ENCODE results near the gene JPT2. TPM values are rescaled to one million over a fixed set of nuclear protein-coding genes. Genes with fewer than 3 reads are reported as not detected.

JPT2 gene
- total RNA-seq, 1 donor from 2014 or later: 26.2 TPM

DNA sequence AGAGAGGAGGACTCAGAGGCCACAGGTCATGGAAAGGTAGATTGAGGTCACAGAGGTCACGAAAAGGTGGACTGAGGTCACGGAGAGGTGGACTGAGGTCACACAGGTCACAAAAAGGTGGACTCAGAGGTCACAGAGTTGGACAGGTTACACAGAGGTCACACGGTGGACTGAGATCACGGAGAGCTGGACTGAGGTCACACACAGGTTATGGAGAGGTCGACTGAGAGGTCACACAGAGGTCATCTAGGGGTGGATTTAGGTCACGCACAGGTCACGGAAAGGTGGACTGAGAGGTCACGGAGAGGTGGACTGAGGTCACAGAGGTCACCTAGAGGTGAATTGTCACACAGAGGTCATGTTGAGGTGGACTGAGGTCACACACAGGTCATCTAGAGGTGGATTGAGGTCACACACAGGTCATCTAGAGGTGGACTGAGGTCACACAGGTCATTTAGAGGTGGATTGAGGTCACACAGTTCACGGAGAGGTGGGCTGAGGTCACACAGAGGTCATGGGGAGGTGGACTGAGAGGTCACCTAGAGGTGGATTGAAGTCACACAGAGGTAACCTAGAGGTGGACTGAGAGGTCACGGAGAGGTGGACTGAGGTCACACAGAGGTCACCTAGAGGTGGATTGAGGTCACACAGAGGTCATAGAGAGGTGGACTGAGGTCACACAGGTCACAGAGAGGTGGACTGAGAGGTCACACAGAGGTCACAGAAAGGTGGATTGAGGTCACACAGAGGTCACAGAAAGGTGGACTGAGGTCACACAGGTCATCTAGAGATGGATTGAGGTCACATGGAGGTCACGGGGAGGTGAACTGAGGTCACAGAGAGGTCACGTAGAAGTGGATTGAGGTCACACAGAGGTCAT lies 26.7 kb upstream of the JPT2 start:
- DNase-seq (ENCODE audit: low spot score): no peak
- intact Hi-C loops (cut with DNase I): no loop called here

DNA sequence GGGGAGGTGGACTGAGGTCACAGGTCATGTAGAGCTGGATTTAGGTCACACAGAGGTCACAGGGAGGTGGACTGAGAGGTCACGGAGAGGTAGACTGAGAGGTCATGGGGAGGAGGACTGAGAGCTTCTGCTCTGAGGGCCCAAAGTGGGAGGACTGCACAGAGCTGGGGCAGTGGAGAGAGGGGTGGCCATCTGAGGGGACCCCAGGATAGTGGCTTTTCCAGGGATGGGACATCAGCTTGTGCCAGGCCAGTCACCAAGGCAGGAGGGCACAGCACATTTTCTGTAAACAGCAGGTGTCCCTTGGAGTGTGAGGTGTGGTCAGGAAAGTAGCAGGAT lies 26.1 kb upstream of the JPT2 start:
- intact Hi-C loops (cut with DNase I): no loop called here
- DNase-seq (ENCODE audit: low spot score): no peak

DNA sequence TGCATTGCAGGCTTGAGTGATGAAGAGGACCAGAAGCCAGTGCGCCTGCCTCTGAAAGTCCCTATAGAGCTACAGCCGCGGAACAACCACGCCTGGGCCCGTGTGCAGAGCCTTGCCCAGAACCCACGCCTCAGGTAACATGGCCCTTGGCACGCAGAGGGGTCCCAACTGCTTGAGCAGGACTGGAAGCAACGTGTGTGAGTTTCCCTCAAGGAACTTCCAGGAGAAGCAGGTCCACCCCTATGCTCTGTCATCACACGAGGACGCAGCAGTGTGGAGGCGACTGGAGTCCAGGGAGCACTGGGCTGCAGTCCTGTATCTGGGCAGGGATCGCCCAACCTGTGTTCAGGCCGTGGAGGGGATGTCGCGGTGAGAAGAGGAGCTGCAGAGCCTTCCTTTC lies 25.1 kb upstream of the JPT2 start:
- DNase-seq (ENCODE audit: low spot score): no peak
- intact Hi-C loops (cut with DNase I): no loop called here

DNA sequence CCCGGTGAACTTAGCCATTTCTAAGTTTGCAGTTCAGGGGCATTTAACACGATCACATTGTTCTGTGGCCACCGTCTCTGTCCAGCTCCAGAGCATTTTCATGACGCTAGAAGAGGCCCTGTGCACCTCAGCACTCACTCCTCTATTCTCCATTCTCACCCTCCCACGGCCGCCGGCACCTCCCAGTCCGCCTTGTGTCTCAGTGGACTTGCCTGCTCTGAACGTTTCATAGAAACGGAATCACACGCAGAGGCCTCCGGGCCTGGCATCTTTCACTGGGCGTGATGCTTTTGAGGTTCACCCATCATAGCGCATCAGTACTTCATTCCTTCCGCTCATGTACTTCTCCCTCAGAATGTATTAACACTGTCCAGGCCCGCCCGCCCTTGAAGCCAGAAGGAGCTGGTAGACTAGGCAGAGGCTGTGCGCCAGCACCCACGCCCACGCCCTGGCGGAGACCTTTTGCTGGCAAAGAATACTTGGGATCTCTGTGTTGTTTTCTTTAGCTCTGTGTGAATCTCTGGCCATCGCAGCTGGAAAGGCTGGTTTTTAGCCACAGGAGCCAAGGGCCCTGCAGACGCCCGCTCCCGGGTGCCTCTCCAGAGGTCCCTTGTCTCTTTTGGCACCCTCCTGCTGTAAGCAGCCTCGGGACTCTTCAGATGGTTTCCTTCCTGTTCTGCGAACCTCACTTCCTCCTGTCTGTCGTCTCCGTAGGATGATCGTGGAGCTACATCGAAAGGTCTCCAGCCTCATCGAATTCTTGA lies 23.4 kb upstream of the JPT2 start:
- DNase-seq (ENCODE audit: low spot score): no peak
- intact Hi-C loops (cut with DNase I): no loop called here

DNA sequence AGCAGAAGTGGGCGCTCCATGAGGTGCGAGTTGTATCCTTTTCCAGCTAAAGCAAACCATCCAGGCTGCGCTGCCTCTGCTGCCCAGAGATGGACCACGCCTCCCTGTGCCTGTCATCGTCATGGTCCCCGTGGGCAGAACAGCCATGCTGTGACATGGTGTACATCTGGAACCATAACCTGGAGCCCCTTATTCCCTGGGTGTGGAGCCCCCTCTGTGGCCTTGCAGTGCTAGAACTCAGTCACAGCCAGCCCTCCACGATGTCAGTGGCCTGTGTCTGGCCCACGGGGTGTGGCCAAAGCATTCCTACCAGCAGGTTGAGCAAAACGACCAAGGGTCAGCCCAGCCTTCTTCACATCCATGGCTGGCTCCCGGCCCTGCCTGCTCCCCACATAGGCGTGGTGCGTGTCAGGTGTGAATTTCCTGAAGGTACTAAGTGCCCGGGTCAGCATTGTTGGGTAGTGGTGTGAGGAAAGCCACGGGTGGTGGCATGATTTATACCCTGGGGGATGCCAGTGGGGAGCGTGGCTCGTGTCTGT lies 22.7 kb upstream of the JPT2 start:
- DNase-seq (ENCODE audit: low spot score): no peak
- intact Hi-C loops (cut with DNase I): no loop called here

DNA sequence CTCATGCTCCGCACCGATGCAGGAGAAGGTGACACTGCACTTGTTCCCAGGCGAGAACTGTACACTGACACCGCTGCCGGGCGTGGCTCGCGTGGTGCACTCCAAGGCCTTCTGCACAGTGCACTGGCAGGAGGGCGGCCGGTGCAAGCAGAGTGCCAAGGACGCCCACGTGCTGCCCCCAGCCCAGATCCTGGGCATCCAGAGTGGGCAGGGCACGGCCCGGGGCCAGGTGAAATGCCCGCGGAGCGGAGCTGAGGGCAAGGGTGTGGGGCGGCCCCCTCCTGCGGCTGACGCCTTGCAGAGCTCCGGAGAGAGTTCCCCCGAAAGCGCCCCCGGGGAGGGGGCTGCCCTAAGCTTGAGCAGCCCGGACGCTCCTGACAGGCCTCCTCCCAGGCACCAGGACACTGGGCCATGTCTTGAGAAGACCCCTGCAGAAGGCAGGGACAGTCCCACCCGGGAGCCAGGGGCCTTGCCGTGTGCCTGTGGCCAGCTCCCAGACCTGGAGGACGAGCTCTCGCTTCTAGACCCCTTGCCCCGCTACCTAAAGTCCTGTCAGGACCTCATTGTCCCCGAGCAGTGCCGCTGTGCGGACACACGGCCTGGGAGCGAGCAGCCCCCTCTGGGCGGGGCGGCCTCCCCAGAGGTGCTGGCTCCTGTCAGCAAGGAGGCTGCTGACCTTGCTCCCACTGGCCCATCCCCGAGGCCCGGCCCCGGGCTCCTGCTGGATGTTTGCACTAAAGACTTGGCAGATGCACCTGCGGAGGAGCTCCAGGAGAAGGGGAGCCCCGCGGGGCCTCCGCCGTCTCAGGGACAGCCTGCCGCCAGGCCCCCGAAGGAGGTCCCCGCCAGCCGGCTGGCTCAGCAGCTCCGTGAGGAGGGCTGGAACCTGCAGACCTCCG lies 21.9 kb upstream of the JPT2 start:
- DNase-seq (ENCODE audit: low spot score): no peak
- intact Hi-C loops (cut with DNase I): no loop called here

DNA sequence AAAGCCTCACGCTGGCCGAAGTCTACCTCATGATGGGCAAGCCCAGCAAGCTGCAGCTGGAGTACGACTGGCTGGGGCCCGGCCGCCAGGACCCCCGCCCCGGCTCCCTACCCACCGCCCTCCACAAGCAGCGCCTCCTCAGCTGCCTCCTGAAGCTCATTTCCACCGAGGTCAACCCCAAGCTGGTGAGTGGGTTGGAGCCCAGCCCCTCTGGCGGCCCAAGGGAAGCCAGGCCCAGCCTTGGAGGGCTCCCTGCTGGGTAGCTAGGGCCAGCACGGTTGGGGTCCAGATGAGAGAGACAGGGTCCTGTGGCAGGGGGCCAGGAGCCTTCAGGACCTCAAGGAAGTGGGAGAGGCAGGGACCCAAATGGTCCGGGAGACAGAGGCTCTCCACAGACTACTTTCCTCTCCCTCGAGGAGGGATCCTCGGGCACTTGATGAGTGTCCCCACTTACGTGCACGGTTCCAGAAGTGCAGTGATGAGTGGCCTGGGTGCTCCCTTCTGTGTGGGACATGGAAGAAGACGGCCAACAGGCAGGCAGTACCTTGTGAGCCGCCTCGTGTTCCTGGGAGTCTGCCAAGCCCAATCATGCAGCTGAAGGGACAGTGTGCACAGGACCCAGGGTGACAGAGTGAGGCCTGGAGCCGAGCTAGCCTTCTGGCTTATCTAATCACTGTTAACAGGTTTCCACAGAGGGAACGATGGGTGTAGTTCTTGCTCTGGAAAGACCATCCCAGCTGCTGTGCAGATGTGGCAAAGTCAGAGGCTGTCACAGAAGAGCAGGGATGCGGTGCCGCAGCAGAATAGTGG lies 21.1 kb upstream of the JPT2 start:
- intact Hi-C loops (cut with DNase I): no loop called here
- peak; percentile 82 for DNase-seq (ENCODE audit: low spot score)

DNA sequence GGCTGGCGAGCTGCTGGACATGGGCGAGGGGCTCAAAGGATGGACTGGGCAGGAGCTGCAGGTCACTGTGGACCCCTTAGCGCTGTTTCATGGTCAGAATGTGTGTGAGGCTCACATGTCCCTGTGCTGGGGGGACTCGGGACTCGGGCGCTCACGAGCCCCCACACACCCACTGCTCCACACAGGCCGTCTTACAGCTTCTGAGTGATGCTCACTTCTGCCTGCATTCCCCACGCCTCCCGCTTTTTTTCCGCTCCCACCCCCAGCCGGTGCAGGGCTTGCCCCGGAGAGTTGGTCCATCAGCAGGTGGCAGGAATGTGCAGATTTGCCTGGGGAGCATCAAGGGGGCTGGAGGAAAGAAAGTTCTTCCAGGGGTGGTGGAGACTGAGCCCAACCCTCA lies 20.2 kb upstream of the JPT2 start:
- DNase-seq (ENCODE audit: low spot score): no peak
- intact Hi-C loops (cut with DNase I): no loop called here

DNA sequence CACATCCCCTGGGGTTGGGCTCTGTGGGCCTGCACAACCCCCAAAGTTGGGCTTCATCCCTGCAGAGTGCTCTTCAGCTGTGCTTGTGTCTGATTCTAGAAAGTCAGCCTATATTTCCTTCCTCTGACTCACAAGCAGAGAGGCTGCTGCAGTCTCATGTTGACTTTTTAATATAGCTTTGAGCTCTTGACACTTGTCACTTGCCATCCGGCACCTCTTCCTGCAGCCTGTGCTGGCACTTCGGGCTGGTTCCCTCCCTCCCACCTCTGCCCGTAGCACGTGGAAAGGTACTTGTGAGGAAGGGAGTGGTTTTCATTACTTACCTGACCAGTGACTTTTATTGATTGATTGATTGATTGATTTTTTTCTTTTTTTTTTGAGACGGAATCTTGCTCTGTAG lies 19.0 kb upstream of the JPT2 start:
- no peak for DNase-seq (ENCODE audit: low spot score)
- intact Hi-C loops (cut with DNase I): no loop called here

DNA sequence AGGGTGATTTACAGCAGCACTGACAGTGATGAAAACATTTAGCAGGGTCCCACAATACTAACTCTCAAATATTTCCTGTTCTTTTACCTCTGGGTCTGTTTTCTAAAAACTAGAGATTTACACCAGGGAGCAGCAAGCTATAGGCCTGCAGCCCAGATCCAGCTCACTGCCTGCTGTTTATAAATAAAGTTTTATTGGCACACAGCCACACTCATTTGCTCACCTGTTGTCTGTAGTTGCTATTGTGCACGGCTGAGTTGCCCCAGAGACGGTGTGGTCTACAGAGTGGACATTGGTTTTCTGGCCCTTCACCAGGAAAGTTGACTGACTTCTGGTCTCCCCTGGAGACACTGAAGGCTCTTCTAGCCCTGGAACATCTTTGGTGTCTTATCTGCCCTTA lies 16.3 kb upstream of the JPT2 start:
- DNase-seq (ENCODE audit: low spot score): no peak
- intact Hi-C loops (cut with DNase I): no loop called here

DNA sequence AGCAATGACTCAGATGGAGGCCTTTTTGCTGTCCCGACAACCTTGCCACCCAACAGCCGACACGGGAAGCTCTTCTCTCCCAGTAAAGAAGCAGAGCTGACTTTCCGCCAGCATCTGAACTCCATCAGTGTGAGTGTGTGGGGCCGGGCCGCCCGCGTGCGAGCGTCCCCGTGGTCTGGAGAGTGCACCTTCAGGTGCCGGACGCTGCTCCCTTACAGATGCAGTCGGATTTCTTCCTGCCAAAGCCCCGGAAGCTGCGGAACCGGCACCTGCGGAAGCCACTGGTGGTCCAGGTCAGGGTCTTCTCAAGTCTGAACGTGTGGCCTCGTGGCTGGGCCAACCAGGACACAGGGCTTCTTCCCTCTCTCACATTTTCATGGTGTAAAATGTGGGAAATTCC lies 15.5 kb upstream of the JPT2 start:
- DNase-seq (ENCODE audit: low spot score): no peak
- intact Hi-C loops (cut with DNase I): no loop called here

DNA sequence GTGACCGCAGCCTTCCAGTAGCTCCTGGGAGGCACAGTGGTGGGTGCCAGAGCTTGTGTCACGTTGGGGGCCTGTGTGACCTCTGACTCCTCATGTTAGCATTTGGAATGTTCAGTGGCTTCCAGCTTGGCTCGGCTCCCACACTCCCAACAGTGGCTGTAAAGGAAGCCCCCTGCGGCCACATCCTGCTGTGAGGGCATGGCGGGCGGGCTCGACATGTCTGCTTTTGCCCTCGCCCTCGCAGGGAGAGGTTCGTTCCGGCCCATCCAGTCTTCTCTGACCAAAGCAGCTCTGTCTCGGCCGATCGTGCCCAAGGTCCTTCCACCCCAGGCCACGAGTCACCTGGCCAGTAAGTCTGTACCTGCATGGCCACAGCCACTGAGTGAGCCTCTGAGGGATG lies 12.2 kb upstream of the JPT2 start:
- intact Hi-C loops (cut with DNase I): no loop called here
- no peak for DNase-seq (ENCODE audit: low spot score)

DNA sequence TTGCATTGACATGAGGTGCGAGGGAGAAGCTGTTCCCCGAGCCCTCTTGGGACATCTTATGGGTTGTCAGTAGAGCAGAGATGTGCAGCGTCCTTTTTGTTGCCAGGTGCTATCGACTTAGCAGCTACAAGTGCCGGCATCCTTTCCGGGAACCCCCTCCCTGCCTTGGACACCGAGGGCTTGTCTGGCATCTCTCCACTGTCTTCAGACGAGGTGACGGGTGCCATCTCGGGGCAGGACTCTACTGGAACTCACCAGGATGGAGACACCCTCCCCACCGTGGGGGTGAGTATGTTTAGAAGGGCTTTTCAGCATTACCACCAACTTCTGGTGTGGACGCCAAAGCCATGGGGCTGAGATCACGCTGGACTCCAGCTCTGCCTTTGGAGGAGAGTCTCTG lies 11.8 kb upstream of the JPT2 start:
- DNase-seq (ENCODE audit: low spot score): no peak
- intact Hi-C loops (cut with DNase I): no loop called here

DNA sequence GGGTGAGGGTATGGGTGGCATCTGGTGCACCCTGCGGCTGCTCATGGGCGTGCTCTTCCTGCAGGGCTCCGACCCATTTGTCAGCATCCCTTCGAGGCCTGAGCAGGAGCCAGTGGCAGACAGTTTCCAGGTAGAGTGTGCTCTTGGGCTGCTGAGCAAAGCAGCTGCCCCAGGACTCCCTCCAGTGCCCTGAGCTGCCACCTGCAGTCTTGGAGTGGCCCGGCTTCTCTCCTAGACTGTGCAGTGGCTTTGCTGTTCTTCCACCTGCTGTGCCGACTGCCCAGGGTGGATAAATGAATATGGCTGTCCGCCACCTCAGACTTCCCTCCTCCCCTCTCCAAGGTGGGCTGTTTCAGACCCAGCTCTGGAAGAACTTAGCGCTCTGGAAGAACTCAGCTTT lies 10.8 kb upstream of the JPT2 start:
- no peak for DNase-seq (ENCODE audit: low spot score)

DNA sequence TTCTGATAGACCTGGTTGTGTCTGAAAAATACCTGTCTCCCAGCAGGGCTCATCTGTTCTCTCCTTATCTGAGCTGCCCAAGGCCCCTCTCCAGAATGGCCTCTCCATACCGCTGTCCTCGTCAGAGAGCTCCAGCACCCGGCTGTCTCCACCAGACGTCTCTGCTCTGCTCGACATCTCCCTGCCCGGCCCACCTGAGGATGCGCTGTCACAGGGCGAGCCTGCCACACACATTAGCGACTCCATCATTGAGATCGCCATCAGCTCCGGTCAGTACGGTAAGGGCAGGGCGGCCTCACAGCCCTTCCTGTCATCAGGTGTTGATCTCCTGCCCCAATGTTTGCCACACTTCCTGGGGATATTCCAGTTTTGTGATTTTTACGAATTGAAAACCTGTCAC lies 10.2 kb upstream of the JPT2 start:
- no peak for DNase-seq (ENCODE audit: low spot score)
- intact Hi-C loops (cut with DNase I): no loop called here

More for the DNA sequence above, 10.8 kb upstream of the JPT2 start:
- intact Hi-C loops (cut with DNase I): no loop called here

DNA sequence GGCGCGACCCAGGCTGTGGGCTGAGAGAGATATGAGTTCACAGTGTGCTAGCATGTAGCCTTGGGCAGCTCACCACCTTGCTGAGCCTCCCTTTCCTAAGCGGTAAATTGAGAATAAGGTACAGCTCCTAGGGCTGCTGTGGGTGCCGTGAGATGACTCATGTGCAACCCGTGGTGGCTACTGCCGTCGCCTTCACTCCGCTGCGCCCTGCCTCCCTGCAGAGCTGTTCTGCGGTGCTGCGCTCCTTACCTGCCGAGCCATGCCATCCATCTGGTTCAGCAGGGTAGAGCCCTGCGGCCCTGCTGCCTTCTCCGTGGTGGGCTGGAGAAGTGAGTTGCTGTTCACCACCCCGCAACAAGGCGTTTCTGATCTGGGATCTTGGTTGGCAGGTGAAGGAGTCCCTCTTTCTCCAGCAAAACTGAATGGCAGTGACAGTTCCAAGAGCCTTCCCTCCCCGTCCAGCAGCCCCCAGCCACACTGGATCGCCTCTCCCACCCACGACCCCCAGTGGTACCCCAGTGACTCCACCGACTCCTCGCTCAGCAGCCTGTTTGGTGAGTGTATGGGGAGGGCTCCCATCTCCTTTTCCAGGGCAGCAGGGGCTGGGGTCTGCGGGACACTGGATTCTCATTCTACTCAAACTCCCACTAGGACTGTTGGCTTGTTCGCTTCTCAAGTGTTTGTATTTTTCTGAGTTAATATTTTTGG lies 9.3 kb upstream of the JPT2 start:
- intact Hi-C loops (cut with DNase I): no loop called here
- no peak for DNase-seq (ENCODE audit: low spot score)

DNA sequence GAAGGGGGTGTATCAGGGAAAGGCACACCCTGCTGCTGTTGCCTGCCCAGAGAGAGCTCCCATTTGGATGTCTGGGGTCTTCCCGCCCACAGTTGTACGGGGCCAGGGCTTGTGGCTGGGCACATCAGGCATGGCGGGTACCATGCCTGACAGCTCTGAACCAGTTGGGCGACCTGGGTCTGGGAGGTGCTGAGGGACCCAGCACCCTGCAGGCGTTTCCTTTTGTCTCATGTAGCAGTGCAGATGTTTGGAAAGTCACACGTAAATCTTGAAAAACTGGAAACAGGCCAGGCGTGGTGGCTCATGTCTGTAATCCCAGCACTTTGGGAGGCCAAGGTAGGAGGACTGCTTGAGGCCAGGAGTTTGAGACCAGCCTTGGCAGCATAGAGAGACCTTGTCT lies 8.4 kb upstream of the JPT2 start:
- DNase-seq (ENCODE audit: low spot score): no peak
- intact Hi-C loops (cut with DNase I): no loop called here

DNA sequence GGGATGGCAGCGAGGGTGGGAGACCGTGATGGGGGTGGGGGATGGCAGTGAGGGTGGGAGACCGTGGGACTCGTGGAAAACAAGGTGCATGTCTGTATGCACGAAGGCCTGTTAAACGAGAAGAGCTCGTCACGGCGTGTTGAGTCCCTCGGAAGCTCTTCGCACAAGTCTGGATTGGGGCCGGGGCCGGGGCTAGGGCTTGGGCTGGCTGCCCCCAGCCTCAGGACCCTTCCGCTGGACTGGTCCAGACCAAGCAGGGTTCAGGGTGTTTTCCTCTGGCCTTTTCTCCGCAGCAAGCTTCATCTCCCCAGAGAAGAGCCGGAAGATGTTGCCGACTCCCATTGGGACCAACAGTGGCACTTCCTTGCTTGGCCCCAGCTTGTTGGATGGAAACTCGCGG lies 7.7 kb upstream of the JPT2 start:
- intact Hi-C loops (cut with DNase I): no loop called here
- no peak for DNase-seq (ENCODE audit: low spot score)

DNA sequence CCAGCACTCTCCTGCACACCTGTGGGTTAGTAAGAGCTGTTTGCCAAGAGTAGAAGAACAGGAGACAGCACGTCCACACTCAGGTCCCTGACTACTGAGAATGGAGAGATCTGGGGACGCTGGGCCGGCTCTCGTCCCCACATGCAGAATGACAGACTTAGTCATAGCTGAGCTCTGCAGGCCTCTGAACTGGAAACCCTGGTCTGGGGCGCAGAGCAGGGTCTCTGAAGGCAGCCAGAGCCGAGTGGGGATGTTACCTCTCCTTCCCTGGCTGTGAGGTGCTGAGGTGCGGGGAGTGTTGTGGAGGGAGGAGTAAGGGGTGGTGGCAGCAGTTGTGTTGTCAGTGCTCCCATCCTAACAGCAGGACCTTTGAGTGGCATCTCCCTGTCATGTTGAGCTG lies 7.2 kb upstream of the JPT2 start:
- no peak for DNase-seq (ENCODE audit: low spot score)
- intact Hi-C loops (cut with DNase I): no loop called here
